HUES6 (cell line): Measurements from ENCODE around the gene GPX4.

Source experiments
- H3K27ac ChIP-seq: 2 replicates; pipeline ENCODE4 v1.7.0; 2013; ENCODE audit warnings: low read depth, mild to moderate bottlenecking, low read length, inconsistent platforms
- H3K27me3 ChIP-seq: 2 replicates; pipeline ENCODE4 v1.6.1; 2013; ENCODE audit warnings: low read length; ENCODE audit not compliant: control insufficient read depth, insufficient read depth
- H3K36me3 ChIP-seq: 2 replicates; pipeline ENCODE4 v1.6.1; 2013; ENCODE audit warnings: low read length; ENCODE audit not compliant: control insufficient read depth, insufficient read depth
- H3K4me1 ChIP-seq: 2 replicates; pipeline ENCODE4 v1.6.1; 2013; ENCODE audit warnings: low read length; ENCODE audit not compliant: control insufficient read depth, insufficient read depth
- H3K4me3 ChIP-seq: 2 replicates; pipeline ENCODE4 v1.5.1; 2013; ENCODE audit warnings: low read depth, low read length
- H3K9ac ChIP-seq: one replicate; pipeline ENCODE4 v1.6.1; 2013; ENCODE audit warnings: mild to moderate bottlenecking, low read length
- H3K9me3 ChIP-seq: 2 replicates; pipeline ENCODE4 v1.6.1; 2013; ENCODE audit warnings: low read depth, low read length; ENCODE audit not compliant: control insufficient read depth, insufficient read depth

GPX4 gene

GRCh38 chr19:1086613-1087012, 17.2 kb upstream of the GPX4 start:
- H3K9me3 ChIP-seq: no peaks in the 10 kb centered on the region
- H3K27ac ChIP-seq: no peak overlapping the region
- H3K4me3 ChIP-seq: no peak overlapping the region
- H3K9ac ChIP-seq: no peak overlapping the region
- H3K27me3 ChIP-seq: no peaks in the 10 kb centered on the region
- peaks cover 62% of the 10 kb centered on the region for H3K36me3 ChIP-seq
- peaks cover 6% of the 10 kb centered on the region; the same call in 1 of the 2 replicates for H3K4me1 ChIP-seq

GRCh38 chr19:1087813-1088415, 15.9 kb upstream of the GPX4 start:
- no peaks in the 10 kb centered on the region for H3K27me3 ChIP-seq
- no peak overlapping the region for H3K9ac ChIP-seq
- no peak overlapping the region for H3K27ac ChIP-seq
- H3K4me3 ChIP-seq: no peak overlapping the region
- H3K9me3 ChIP-seq: no peaks in the 10 kb centered on the region
- H3K36me3 ChIP-seq: peaks cover 71% of the 10 kb centered on the region
- peaks cover 3% of the 10 kb centered on the region; the same call in 1 of the 2 replicates for H3K4me1 ChIP-seq

- Histone ChIP-seq H3K4me3 (no peak overlapping the region), H3K27me3 (no peaks in the 10 kb centered on the region), H3K27ac (no peak overlapping the region), H3K36me3 (peaks cover 76% of the 10 kb centered on the region), H3K4me1 (no peaks in the 10 kb centered on the region), H3K9ac (no peak overlapping the region), H3K9me3 (no peaks in the 10 kb centered on the region)
Measured at GRCh38 chr19:1088416-1089010, 15.3 kb upstream of the GPX4 start.

- Histone ChIP-seq H3K27me3 (no peaks in the 10 kb centered on the region), H3K36me3 (peaks cover 76% of the 10 kb centered on the region), H3K27ac (no peak overlapping the region), H3K4me3 (no peak overlapping the region), H3K9ac (no peak overlapping the region), H3K9me3 (no peaks in the 10 kb centered on the region), H3K4me1 (no peaks in the 10 kb centered on the region)
Measured at GRCh38 chr19:1089126-1089771, 14.5 kb upstream of the GPX4 start.

GRCh38 chr19:1089891-1090290, 13.9 kb upstream of the GPX4 start:
- Histone ChIP-seq H3K27me3 (no peaks in the 10 kb centered on the region), H3K9me3 (no peaks in the 10 kb centered on the region), H3K27ac (no peak overlapping the region), H3K4me1 (no peaks in the 10 kb centered on the region), H3K9ac (no peak overlapping the region), H3K36me3 (peaks cover 72% of the 10 kb centered on the region), H3K4me3 (no peak overlapping the region)

GRCh38 chr19:1090731-1091543, 12.9 kb upstream of the GPX4 start:
- Histone ChIP-seq H3K27me3 (no peaks in the 10 kb centered on the region), H3K36me3 (peaks cover 62% of the 10 kb centered on the region), H3K9ac (no peak overlapping the region), H3K27ac (no peak overlapping the region), H3K9me3 (no peaks in the 10 kb centered on the region), H3K4me1 (no peaks in the 10 kb centered on the region), H3K4me3 (no peak overlapping the region)

- H3K27ac ChIP-seq: no peak overlapping the region
- H3K36me3 ChIP-seq: peaks cover 56% of the 10 kb centered on the region
- no peak overlapping the region for H3K4me3 ChIP-seq
- H3K9me3 ChIP-seq: no peaks in the 10 kb centered on the region
- no peaks in the 10 kb centered on the region for H3K27me3 ChIP-seq
- H3K4me1 ChIP-seq: no peaks in the 10 kb centered on the region
- no peak overlapping the region for H3K9ac ChIP-seq
Measured at GRCh38 chr19:1091544-1092175, 12.1 kb upstream of the GPX4 start.

GRCh38 chr19:1093330-1093729, 10.5 kb upstream of the GPX4 start:
- H3K9me3 ChIP-seq: no peaks in the 10 kb centered on the region
- H3K27me3 ChIP-seq: no peaks in the 10 kb centered on the region
- no peak overlapping the region for H3K9ac ChIP-seq
- no peak overlapping the region for H3K4me3 ChIP-seq
- peaks cover 4% of the 10 kb centered on the region; the same call in 1 of the 2 replicates for H3K4me1 ChIP-seq
- peaks cover 41% of the 10 kb centered on the region for H3K36me3 ChIP-seq
- no peak overlapping the region for H3K27ac ChIP-seq

GRCh38 chr19:1093811-1094553, 9.8 kb upstream of the GPX4 start:
- peak overlapping the region; percentile 92 for H3K4me3 ChIP-seq
- H3K27ac ChIP-seq: no peak overlapping the region
- no peaks in the 10 kb centered on the region for H3K9me3 ChIP-seq
- H3K4me1 ChIP-seq: peaks cover 4% of the 10 kb centered on the region; the same call in 1 of the 2 replicates
- no peaks in the 10 kb centered on the region for H3K27me3 ChIP-seq
- peaks cover 35% of the 10 kb centered on the region for H3K36me3 ChIP-seq
- peak overlapping the region; percentile 90 for H3K9ac ChIP-seq

GRCh38 chr19:1094655-1094977, 9.2 kb upstream of the GPX4 start:
- Histone ChIP-seq H3K36me3 (peaks cover 28% of the 10 kb centered on the region), H3K4me3 (peak overlapping the region; percentile 92), H3K9ac (peak overlapping the region; percentile 90), H3K27me3 (no peaks in the 10 kb centered on the region), H3K4me1 (peaks cover 4% of the 10 kb centered on the region; the same call in 1 of the 2 replicates), H3K9me3 (no peaks in the 10 kb centered on the region), H3K27ac (peak overlapping the region; percentile 84; the same call in 1 of the 2 replicates)
